OCI-LY7 (cell line): ENCODE results near the gene IGF1R. TPM values are rescaled to one million over a fixed set of nuclear protein-coding genes. Genes with fewer than 3 reads are reported as not detected.

Experiments
- BruUV-seq: library from RNA; stranded (reverse); fragments of 400-500 nt; replicated peaks from 2 replicates; lab custom pipeline; 2021; lab: Mats Ljungman, UMichigan
- CTCF ChIA-PET: fragments of 300-600 bp; sonication (Branson Sonifier 250); formaldehyde crosslinking; loops from one replicate; lab custom pipeline; 2022; ENCODE audit warnings: antibody characterized with exemption; ENCODE audit not compliant: unreplicated experiment; lab: Charles Lee
- POLR2A ChIA-PET: fragments of 300-600 bp; sonication (Branson Sonifier 250); formaldehyde crosslinking; loops from one replicate; lab custom pipeline; 2022; ENCODE audit warnings: antibody characterized with exemption; lab: Charles Lee
- DNase-seq: peaks from one replicate; pipeline ENCODE4 v3.0.0-alpha.2; 2015; ENCODE audit warnings: low spot score
- H2AFZ ChIP-seq: fragments of 200-600 bp; sonication (generic), shearing (Covaris generic); 2 replicates; pipeline ENCODE4 v1.6.1; 2014; ENCODE audit warnings: mild to moderate bottlenecking, antibody characterized with exemption, low read length, moderate library complexity
- H3K27ac ChIP-seq: fragments of 200-600 bp; sonication (generic); 2 replicates; pipeline ENCODE4 v1.5.1; 2014; ENCODE audit warnings: mixed run types, low read depth, mild to moderate bottlenecking, moderate library complexity, low read length, inconsistent platforms; ENCODE audit not compliant: poor library complexity, severe bottlenecking
- H3K36me3 ChIP-seq: fragments of 200-600 bp; sonication (generic); 2 replicates; pipeline ENCODE4 v1.6.1; 2014; ENCODE audit warnings: mild to moderate bottlenecking, antibody characterized with exemption, low read length, moderate library complexity, mixed read lengths; ENCODE audit not compliant: insufficient read depth
- H3K4me1 ChIP-seq: fragments of 200-600 bp; sonication (generic); 2 replicates; pipeline ENCODE4 v1.5.1; 2014; ENCODE audit warnings: mild to moderate bottlenecking, low read length; ENCODE audit not compliant: insufficient read depth, poor library complexity, severe bottlenecking
- H3K4me2 ChIP-seq: fragments of 200-600 bp; sonication (generic); 2 replicates; pipeline ENCODE4 v1.6.1; 2014; ENCODE audit warnings: mild to moderate bottlenecking, low read length
- H3K4me3 ChIP-seq: fragments of 200-600 bp; sonication (generic); 2 replicates; pipeline ENCODE4 v1.5.1; 2014; ENCODE audit warnings: mild to moderate bottlenecking, low read depth, low read length; ENCODE audit not compliant: poor library complexity, severe bottlenecking
- H3K79me2 ChIP-seq: fragments of 200-600 bp; sonication (generic); 2 replicates; pipeline ENCODE4 v1.6.1; 2016; ENCODE audit warnings: low read depth, mild to moderate bottlenecking, low read length, moderate library complexity, mixed read lengths; ENCODE audit not compliant: insufficient read depth
- H3K9me2 ChIP-seq: fragments of 200-600 bp; sonication (generic); 2 replicates; pipeline ENCODE4 v1.6.1; 2016; ENCODE audit warnings: mild to moderate bottlenecking, low read length, mixed read lengths; ENCODE audit not compliant: insufficient read depth
- H3K9me3 ChIP-seq: fragments of 200-600 bp; sonication (generic); 2 replicates; pipeline ENCODE4 v1.6.1; 2014; ENCODE audit warnings: mild to moderate bottlenecking, mixed run types, low read length, mixed read lengths
- H4K20me1 ChIP-seq: fragments of 200-600 bp; sonication (generic); 2 replicates; pipeline ENCODE4 v1.6.1; 2014; ENCODE audit warnings: mild to moderate bottlenecking, antibody characterized with exemption, low read length, moderate library complexity, mixed read lengths; ENCODE audit not compliant: insufficient read depth
- EZH2phosphoT487 ChIP-seq: fragments of 200-600 bp; sonication (generic); IDR thresholded peaks from 2 replicates; pipeline ENCODE4 v1.6.1; 2018; ENCODE audit warnings: low read depth, borderline replicate concordance, mild to moderate bottlenecking, mixed run types, antibody characterized with exemption, low read length, moderate library complexity, mixed read lengths
- intact Hi-C: fragments of 100-400 bp; cut with micrococcal nuclease; formaldehyde crosslinking; loops from one replicate; pipeline ENCODE4 v1.10.0; 2022; ENCODE audit not compliant: unreplicated experiment
- total RNA-seq, 2 experiments: library from RNA; depleted of rRNA in 1 of 2; stranded (reverse); fragments of >200 nt in 1 of 2; shearing (Covaris generic) in 1 of 2; gene quantifications; 2 replicates each; pipeline ENCODE4 v1.2.3, GENCODE V29; 2014 to 2022
- TF ChIP-seq, protein P1 (sequence below): fragments of 200-600 bp; sonication (generic); conservative IDR thresholded peaks from 2 replicates; pipeline ENCODE4 v1.5.1; 2014; ENCODE audit warnings: mild to moderate bottlenecking, antibody characterized with exemption, low read length, moderate library complexity, mixed read lengths

The IGF1R gene
- total RNA-seq, 2 experiments from 2014 or later, result 26.5 to 29.1 TPM

DNA sequence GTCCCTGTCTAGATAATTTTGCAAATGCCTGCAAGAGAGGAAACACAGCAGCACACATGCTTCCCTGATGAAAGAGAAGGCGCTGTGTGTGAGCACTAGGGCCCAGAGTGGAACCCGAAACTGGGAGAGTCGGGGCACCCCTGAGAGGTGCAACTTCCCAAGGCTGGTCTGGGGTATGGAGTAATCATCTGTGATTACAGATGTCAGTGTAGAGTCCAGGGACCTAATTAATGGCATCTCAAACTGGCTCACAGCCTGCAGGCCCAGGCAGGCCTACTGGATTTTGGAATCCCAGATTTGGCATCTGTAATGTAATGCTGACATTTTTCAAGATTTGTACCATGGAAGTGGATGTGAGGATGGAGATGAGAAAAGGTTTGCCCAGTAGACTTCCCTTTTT, 329.8 kb downstream of the IGF1R start:
- intact Hi-C loops, result no loop called here
- POLR2A ChIA-PET, result no interaction called here

DNA sequence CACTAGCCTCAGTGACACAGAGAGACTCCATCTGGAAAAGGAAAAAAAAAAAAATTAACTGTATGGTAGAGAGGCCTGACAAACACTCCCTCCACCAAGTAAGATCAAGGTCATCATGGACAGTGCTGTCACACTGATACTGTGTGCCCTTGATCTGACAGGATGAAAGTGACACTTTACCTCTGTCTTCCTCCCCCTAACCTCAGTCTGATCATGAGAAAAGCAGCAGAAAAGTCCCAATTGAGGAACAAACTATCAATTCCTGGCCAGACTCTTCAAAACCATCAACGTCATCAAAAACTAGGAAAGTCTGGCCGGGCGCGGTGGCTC, 332.5 kb downstream of the IGF1R start:
- H3K79me2 ChIP-seq, result no peaks in the 10 kb centered on the region
- H3K27ac ChIP-seq, result no peak overlapping the region
- H3K4me2 ChIP-seq, result no peak overlapping the region
- CTCF ChIA-PET, result no interaction called here
- H4K20me1 ChIP-seq, result no peaks in the 10 kb centered on the region
- DNase-seq, result no peak
- no peak overlapping the region for H2AFZ ChIP-seq
- H3K9me3 ChIP-seq, result no peaks in the 10 kb centered on the region
- no TSS peak for BruUV-seq
- POLR2A ChIA-PET, result interaction anchor here (0.7 kb wide), 1 partner anchor 13 kb away, joined by 4 read pairs; no protein-coding TSS in a partner anchor
- H3K36me3 ChIP-seq, result no peaks in the 10 kb centered on the region
- no peaks in the 10 kb centered on the region for H3K4me1 ChIP-seq
- no peaks in the 10 kb centered on the region for H3K9me2 ChIP-seq
- TF ChIP-seq, protein P1, sequence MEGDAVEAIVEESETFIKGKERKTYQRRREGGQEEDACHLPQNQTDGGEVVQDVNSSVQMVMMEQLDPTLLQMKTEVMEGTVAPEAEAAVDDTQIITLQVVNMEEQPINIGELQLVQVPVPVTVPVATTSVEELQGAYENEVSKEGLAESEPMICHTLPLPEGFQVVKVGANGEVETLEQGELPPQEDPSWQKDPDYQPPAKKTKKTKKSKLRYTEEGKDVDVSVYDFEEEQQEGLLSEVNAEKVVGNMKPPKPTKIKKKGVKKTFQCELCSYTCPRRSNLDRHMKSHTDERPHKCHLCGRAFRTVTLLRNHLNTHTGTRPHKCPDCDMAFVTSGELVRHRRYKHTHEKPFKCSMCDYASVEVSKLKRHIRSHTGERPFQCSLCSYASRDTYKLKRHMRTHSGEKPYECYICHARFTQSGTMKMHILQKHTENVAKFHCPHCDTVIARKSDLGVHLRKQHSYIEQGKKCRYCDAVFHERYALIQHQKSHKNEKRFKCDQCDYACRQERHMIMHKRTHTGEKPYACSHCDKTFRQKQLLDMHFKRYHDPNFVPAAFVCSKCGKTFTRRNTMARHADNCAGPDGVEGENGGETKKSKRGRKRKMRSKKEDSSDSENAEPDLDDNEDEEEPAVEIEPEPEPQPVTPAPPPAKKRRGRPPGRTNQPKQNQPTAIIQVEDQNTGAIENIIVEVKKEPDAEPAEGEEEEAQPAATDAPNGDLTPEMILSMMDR, result no peak
- TF ChIP-seq EZH2phosphoT487, result no peak
- H3K4me3 ChIP-seq, result no peak overlapping the region
- intact Hi-C loops, result no loop called here

More for the DNA sequence above, 329.8 kb downstream of the IGF1R start:
- H3K36me3 ChIP-seq, result no peaks in the 10 kb centered on the region
- no peaks in the 10 kb centered on the region for H3K4me1 ChIP-seq
- H3K9me2 ChIP-seq, result no peaks in the 10 kb centered on the region
- CTCF ChIA-PET, result no interaction called here
- H3K9me3 ChIP-seq, result no peaks in the 10 kb centered on the region
- no peak overlapping the region for H3K27ac ChIP-seq
- H3K4me3 ChIP-seq, result no peak overlapping the region
- BruUV-seq, result no TSS peak
- H4K20me1 ChIP-seq, result no peaks in the 10 kb centered on the region
- no peak overlapping the region for H2AFZ ChIP-seq
- H3K79me2 ChIP-seq, result no peaks in the 10 kb centered on the region
- no peak overlapping the region for H3K4me2 ChIP-seq
- DNase-seq, result no peak
- TF ChIP-seq, protein P1, result no peak

- H3K27ac ChIP-seq, result no peak overlapping the region
- H3K4me2 ChIP-seq, result no peak overlapping the region
- no peaks in the 10 kb centered on the region for H3K9me3 ChIP-seq
- H4K20me1 ChIP-seq, result no peaks in the 10 kb centered on the region
- POLR2A ChIA-PET, result no interaction called here
- TF ChIP-seq, protein P1, result no peak
- TF ChIP-seq EZH2phosphoT487, result no peak
- CTCF ChIA-PET, result no interaction called here
- BruUV-seq, result no TSS peak
- H3K4me3 ChIP-seq, result no peak overlapping the region
- no peaks in the 10 kb centered on the region for H3K4me1 ChIP-seq
- intact Hi-C loops, result no loop called here
- DNase-seq, result no peak
- no peaks in the 10 kb centered on the region for H3K9me2 ChIP-seq
- no peaks in the 10 kb centered on the region for H3K36me3 ChIP-seq
- H3K79me2 ChIP-seq, result no peaks in the 10 kb centered on the region
- H2AFZ ChIP-seq, result no peak overlapping the region
These were observed 333.7 kb downstream of the IGF1R start for GRCh38 chr15:98981851-98982722.
